A673 (cell line): Measurements from ENCODE around the gene THSD7B. TPM values are rescaled to one million over a fixed set of nuclear protein-coding genes. Genes with fewer than 3 reads are reported as not detected.

ENCODE experiments used
- BruUV-seq: library from RNA; stranded (reverse); fragments of 400-500 nt; replicated peaks from 2 replicates; lab custom pipeline; 2021; lab: Mats Ljungman, UMichigan
- CTCF ChIA-PET: fragments of 300-600 bp; sonication (Branson Sonifier 250); formaldehyde crosslinking; loops from one replicate; lab custom pipeline; 2022; ENCODE audit warnings: antibody characterized with exemption; lab: Charles Lee
- POLR2A ChIA-PET: fragments of 300-600 bp; sonication (Branson Sonifier 250); formaldehyde crosslinking; loops from one replicate; lab custom pipeline; 2022; ENCODE audit warnings: antibody characterized with exemption; ENCODE audit not compliant: low non-redundant PET; lab: Charles Lee
- DNase-seq: peaks from one replicate; pipeline ENCODE4 v3.0.0-alpha.2; 2015; ENCODE audit warnings: low spot score
- H3K27ac ChIP-seq: fragments of 200-600 bp; sonication (generic); 2 replicates; pipeline ENCODE4 v1.5.1; 2016; ENCODE audit warnings: mixed run types, low read depth, mild to moderate bottlenecking, mixed read lengths, antibody characterized with exemption, low read length; ENCODE audit not compliant: poor library complexity, severe bottlenecking
- H3K27me3 ChIP-seq: fragments of 200-600 bp; sonication (generic); replicated peaks from 2 replicates; pipeline ENCODE4 v1.6.1; 2017; ENCODE audit warnings: mixed run types, low read depth, mild to moderate bottlenecking, mixed read lengths, antibody characterized with exemption, low read length; ENCODE audit not compliant: insufficient read depth, poor library complexity
- H3K36me3 ChIP-seq: fragments of 200-600 bp; sonication (generic); 2 replicates; pipeline ENCODE4 v1.6.1; 2016; ENCODE audit warnings: mixed run types, mild to moderate bottlenecking, mixed read lengths, antibody characterized with exemption, low read length; ENCODE audit not compliant: insufficient read depth, poor library complexity, severe bottlenecking
- H3K4me1 ChIP-seq: fragments of 200-600 bp; sonication (generic); 2 replicates; pipeline ENCODE4 v1.6.1; 2017; ENCODE audit warnings: mixed run types, mild to moderate bottlenecking, mixed read lengths, antibody characterized with exemption, low read length; ENCODE audit not compliant: insufficient read depth, poor library complexity, severe bottlenecking
- H3K4me3 ChIP-seq: fragments of 200-600 bp; sonication (generic); 2 replicates; pipeline ENCODE4 v1.5.1; 2016; ENCODE audit warnings: low read depth, mixed run types, mild to moderate bottlenecking, mixed read lengths, low read length; ENCODE audit not compliant: poor library complexity, severe bottlenecking
- H3K9me3 ChIP-seq: fragments of 200-600 bp; sonication (generic); 2 replicates; pipeline ENCODE4 v1.6.1; 2016; ENCODE audit warnings: mixed run types, low read depth, mild to moderate bottlenecking, mixed read lengths, antibody characterized with exemption, low read length; ENCODE audit not compliant: poor library complexity, severe bottlenecking
- EZH2 ChIP-seq: fragments of 200-600 bp; sonication (generic); IDR thresholded peaks from 2 replicates; pipeline ENCODE4 v1.6.1; 2017; ENCODE audit warnings: borderline replicate concordance, low read depth, mild to moderate bottlenecking, mixed read lengths, antibody characterized with exemption, low read length; ENCODE audit not compliant: poor library complexity, severe bottlenecking
- intact Hi-C: fragments of 100-400 bp; cut with micrococcal nuclease; formaldehyde crosslinking; loops from one replicate; pipeline ENCODE4 v1.10.0; 2022; ENCODE audit not compliant: unreplicated experiment
- total RNA-seq: library from RNA; stranded (reverse); gene quantifications from 2 replicates; pipeline ENCODE4 v1.2.3, GENCODE V29; 2021
- TF ChIP-seq, protein P1 (sequence below): fragments of 300-800, 200-600 bp; sonication (generic); conservative IDR thresholded peaks from 2 replicates; pipeline ENCODE4 v1.5.1; 2017; ENCODE audit warnings: low read depth, mild to moderate bottlenecking, antibody characterized with exemption, low read length, moderate library complexity, mixed read lengths

The THSD7B gene
- total RNA-seq, 1 experiment from 2014 or later = not detected

DNA sequence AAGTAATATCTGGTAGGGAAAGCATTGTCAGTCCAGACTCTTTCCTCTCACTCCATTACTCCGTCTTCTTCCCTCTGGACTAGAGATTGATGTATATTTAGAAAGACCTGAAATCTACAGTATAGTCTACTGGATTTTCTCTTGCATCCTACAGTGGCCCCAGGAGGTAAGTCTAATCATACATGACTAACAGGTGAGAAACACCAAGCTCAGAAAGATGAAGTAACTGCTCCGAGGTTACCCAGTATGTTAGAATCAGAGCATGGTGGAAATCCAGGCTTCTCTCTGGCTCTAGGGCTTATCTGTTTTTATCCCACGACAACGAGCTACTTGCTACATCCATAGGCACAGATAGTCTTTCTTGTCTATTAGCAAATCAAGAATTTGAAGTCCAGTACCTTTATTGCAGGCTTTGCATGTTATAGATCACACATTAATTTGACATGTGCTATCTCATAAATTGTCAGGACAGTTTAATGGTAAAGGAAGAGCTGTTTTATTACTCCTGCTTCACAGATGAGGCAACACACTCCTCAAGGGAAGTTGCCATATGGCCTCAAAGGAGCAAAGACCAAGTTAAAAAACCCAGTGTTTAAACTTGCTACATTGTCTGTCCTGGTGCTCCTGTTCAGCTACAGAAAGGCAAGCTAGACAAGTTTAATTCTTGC lies 484.3 kb downstream of the THSD7B start:
- no peak for DNase-seq
- Histone ChIP-seq H3K27ac (no peak overlapping the region), H3K27me3 (no peaks in the 10 kb centered on the region), H3K4me3 (no peak overlapping the region), H3K4me1 (no peaks in the 10 kb centered on the region), H3K9me3 (no peaks in the 10 kb centered on the region), H3K36me3 (no peaks in the 10 kb centered on the region)
- POLR2A ChIA-PET = no interaction called here
- no TSS peak for BruUV-seq
- TF ChIP-seq, protein P1, sequence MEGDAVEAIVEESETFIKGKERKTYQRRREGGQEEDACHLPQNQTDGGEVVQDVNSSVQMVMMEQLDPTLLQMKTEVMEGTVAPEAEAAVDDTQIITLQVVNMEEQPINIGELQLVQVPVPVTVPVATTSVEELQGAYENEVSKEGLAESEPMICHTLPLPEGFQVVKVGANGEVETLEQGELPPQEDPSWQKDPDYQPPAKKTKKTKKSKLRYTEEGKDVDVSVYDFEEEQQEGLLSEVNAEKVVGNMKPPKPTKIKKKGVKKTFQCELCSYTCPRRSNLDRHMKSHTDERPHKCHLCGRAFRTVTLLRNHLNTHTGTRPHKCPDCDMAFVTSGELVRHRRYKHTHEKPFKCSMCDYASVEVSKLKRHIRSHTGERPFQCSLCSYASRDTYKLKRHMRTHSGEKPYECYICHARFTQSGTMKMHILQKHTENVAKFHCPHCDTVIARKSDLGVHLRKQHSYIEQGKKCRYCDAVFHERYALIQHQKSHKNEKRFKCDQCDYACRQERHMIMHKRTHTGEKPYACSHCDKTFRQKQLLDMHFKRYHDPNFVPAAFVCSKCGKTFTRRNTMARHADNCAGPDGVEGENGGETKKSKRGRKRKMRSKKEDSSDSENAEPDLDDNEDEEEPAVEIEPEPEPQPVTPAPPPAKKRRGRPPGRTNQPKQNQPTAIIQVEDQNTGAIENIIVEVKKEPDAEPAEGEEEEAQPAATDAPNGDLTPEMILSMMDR = no peak
- TF ChIP-seq EZH2 = no peak
- CTCF ChIA-PET = no interaction called here
- intact Hi-C loops = no loop called here

GRCh38 chr2:137250401-137250800 lies 485.1 kb downstream of the THSD7B start:
- ChIA-PET CTCF (no interaction called here), POLR2A (no interaction called here)
- Histone ChIP-seq H3K27ac (no peak overlapping the region), H3K4me3 (no peak overlapping the region), H3K4me1 (no peaks in the 10 kb centered on the region), H3K27me3 (no peaks in the 10 kb centered on the region), H3K9me3 (no peaks in the 10 kb centered on the region), H3K36me3 (no peaks in the 10 kb centered on the region)
- intact Hi-C loops = no loop called here
- TF ChIP-seq EZH2 = no peak
- TF ChIP-seq, protein P1 = no peak
- no TSS peak for BruUV-seq
- DNase-seq = no peak

DNA sequence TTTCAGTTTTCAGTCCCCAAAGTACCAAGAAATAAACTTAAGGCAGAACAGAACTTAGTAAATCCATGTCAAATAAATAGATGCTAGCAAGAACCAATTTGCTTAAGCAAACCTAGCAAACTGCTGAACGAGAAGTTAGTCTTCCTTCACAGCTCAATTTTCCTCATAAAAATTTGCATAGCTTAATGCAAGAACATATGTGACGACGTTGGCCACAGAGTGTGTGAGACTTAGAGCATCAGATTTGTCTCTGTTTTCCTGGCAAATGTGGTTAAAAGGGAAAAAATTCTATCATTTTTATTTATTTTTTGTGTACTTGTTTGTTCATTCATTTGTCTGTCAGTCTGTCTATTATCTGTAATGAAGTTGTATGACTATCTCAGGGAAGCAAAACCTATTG lies 485.7 kb downstream of the THSD7B start:
- CTCF ChIA-PET = no interaction called here

More for the DNA sequence above, 485.7 kb downstream of the THSD7B start:
- TF ChIP-seq, protein P1 = no peak
- no peak for TF ChIP-seq EZH2
- BruUV-seq = no TSS peak
- POLR2A ChIA-PET = no interaction called here
- no peak for DNase-seq
- no peak overlapping the region for H3K27ac ChIP-seq
- intact Hi-C loops = no loop called here
- no peaks in the 10 kb centered on the region for H3K9me3 ChIP-seq
- H3K4me1 ChIP-seq = no peaks in the 10 kb centered on the region
- no peaks in the 10 kb centered on the region for H3K36me3 ChIP-seq
- no peak overlapping the region for H3K4me3 ChIP-seq
- no peaks in the 10 kb centered on the region for H3K27me3 ChIP-seq
